Measurements from ENCODE around the gene NPHP4.
A peak's percentile ranks its signal among the peaks of the same experiment; 100 is the strongest.

NPHP4 gene

DNA sequence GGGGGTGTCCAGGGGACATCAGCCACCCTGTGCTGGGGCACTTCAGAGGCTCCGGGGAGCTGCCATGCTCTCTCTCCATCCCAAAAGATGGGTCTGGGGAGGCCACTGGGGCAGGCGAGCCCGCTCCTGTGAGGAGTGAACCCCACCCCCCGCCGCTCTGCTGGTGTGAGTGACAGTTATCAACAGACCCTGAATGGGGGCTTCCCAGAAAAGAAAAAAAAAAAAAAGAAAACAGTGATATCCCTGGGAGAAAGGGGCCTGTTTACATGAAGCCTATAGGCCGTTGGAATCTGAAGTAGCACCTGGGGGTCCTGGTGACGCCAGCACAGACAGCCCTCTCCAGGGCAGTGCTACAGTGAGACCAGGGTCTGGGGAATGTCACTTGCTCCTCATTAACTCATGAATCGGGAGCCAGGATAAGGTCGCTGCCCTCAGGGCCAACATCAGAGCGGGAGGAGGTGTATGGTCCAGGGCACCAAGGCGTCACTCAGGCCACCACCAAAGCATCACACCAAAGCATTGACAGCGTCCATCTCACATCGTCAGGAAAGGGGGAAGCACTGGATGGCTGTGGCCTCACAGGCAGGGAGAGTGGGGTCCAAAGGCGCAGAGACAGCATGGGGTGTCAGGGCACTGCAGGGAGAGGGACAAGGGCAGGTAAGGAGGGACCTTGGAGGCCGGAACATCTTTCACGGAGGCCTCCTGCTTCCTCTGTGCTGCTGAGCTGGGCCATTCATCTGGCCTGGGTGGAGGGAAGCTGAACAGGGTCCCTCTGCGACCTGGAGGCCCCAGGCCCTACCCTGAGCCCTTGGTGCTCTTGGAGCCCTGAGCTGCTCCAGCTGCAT, 8.4 kb upstream of the NPHP4 start:
- DNase-seq: no peak
- H3K27ac Mint-ChIP-seq: peak overlapping the region in 1 of 2 donors; percentile 59
- no peaks in the 10 kb centered on the region for H3K27me3 Mint-ChIP-seq
- peaks cover 70% of the 10 kb centered on the region for H3K4me1 Mint-ChIP-seq
- no peaks in the 10 kb centered on the region for H3K9me3 Mint-ChIP-seq
- no peak overlapping the region for H3K4me3 Mint-ChIP-seq
- ATAC-seq: no peak

DNA sequence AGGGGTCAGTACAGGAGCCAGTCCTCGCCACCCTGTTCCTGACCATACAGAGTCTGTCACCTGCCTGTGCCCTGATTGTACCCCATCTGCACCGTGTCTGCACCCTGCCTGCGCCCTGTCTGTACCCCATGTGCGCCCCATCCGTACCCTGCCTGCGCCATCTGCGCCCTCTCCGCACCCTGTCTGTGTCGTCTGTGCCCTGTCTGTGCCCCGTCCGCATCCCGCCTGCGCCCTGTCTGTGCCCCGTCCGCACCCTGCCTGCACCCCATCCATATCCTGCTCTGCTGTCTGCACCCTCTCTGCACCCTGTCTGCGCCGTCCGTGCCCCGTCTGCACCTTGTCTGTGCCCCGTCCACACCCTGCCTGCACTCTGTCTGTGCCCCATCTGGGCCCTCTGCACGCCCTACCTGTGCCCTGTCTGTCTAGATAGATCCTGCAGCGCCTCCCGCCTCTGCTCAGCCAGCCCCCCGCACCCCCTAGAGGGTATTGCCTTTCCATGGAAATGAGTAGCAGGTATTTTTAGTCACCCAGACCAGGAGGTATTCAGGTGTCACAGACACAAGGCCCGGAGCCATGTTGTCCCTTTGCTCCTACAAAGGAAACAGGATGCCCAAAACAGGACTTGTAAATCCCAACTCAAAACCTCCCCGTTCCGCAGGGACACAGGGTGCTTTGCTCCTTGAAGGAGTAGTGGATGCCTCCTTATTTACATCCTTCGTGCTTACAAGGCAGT, 7.7 kb upstream of the NPHP4 start:
- H3K4me3 Mint-ChIP-seq: no peak overlapping the region
- peaks cover 78% of the 10 kb centered on the region for H3K4me1 Mint-ChIP-seq
- no peak overlapping the region for H3K27ac Mint-ChIP-seq
- ATAC-seq (peak; percentile 44), DNase-seq (no peak)
- no peaks in the 10 kb centered on the region for H3K27me3 Mint-ChIP-seq
- no peaks in the 10 kb centered on the region for H3K9me3 Mint-ChIP-seq

DNA sequence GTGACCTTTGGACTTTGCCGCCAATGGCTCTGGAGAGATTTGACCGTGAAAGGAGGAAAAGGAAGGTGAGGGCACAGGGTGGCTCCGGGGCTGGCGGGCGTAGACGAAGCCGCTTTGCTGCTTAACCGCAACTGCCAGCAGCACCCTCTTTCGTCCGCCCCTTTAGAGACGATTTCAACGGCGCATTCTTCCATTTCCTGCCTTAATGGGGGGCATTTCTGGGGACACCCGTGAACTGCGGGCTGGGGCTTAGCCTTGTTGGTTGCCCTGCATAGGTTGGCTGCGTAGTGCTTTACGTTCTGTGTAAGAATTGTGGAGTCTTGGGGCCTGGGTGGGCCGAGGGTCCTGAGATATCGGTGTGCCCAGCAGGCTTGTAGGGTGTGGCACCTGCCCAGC, 6.7 kb upstream of the NPHP4 start:
- Mint-ChIP-seq H3K9me3 (no peaks in the 10 kb centered on the region), H3K27me3 (no peaks in the 10 kb centered on the region), H3K4me1 (peaks cover 83% of the 10 kb centered on the region), H3K27ac (no peak overlapping the region), H3K4me3 (no peak overlapping the region)
- ATAC-seq (no peak), DNase-seq (no peak)

DNA sequence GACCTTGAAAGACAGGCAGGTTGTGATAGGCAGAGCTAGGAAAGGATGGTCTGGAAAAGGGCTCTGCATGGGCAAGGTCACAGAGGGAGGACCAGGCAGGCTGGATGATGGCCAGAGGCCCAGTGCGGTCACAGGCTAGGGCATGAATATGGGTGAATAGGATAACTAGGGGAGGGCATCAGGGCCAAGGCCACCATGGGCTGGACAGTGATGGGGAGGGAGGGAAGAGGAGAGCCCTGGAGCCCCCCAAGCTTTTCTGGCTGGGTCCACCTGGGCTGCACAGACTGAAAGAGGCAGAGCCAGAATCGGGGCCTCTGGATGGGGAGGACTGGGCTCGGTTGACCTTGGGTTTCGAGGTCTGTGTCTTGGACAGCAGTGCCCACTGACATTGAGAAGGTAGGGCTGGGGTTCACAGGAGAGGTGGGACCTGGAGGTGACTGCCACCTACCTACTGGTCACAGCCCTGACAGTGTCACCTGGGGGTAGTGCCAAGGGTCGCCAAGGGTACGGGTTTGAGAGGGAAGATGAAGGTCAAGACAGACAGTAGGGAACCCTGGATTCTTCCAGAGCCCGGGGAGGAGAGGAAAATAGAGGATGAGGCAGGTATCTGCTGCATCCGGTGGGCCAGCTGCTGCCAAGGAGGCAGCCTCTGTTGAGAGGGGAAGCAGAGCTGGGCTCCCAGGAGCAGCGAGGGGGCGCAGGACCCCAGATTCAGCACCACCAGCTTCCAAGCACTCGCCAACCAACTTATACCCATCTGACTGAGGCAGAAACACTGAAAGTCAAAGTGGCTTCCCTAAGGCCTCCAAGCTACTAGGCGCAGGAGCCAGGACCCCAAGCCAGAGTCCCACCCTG, 6.1 kb upstream of the NPHP4 start:
- DNase-seq (no peak), ATAC-seq (no peak)
- peaks cover 87% of the 10 kb centered on the region for H3K4me1 Mint-ChIP-seq
- no peaks in the 10 kb centered on the region for H3K27me3 Mint-ChIP-seq
- no peak overlapping the region for H3K4me3 Mint-ChIP-seq
- no peak overlapping the region for H3K27ac Mint-ChIP-seq
- H3K9me3 Mint-ChIP-seq: no peaks in the 10 kb centered on the region

DNA sequence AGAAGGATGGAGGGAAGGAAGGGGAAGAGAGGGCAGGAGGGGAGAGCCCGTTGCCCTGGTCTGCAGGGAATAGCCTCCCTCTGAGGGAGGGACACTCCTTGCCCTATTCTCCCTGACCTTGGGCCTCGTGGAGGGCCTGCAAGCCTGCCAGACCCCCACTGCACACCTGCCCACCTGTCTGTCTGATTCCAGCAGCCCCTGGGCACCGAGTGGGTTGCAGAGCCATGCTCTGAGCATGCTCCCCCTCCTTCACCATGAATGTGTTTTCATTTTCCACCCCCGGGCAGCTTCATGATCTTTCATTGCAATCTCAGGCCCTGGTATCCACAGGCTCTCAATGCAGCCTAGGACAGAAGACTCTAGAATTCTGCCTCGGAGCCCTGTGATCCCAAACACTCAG, 5.1 kb upstream of the NPHP4 start:
- ATAC-seq (no peak), DNase-seq (no peak)
- no peaks in the 10 kb centered on the region for H3K9me3 Mint-ChIP-seq
- no peak overlapping the region for H3K4me3 Mint-ChIP-seq
- H3K4me1 Mint-ChIP-seq: peaks cover 78% of the 10 kb centered on the region
- no peaks in the 10 kb centered on the region for H3K27me3 Mint-ChIP-seq
- peak overlapping the region in 1 of 2 donors; percentile 34 for H3K27ac Mint-ChIP-seq

DNA sequence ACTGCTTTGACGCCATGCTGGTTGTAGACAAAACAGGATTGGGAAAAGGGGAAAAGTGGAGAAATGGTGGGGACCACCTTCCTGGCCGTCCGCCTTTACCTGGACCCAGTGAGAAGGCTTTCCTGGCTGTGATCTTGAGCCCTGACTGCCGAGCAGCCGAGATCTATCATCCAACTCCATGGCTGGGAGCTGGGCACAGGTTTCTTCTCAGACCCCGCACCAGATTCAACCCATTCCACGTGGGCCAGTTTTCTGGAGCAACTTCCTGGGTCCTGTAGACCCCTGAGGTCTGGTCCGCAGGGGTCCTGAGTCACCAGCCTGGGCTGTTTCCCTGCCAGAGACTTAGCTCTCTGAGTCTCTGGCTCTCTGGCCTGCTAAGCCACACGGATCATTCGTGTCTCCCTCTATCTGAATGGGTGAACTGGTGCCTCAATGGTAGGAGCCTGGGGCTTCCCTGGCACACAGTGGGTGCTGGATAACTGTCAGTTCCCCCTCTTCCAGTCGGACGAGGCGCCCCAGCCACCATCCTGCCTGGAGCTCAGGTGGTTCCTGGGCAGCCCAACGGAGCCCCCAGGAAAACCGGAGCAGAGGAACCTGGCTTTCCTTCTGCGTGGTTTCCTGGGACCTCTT, 4.5 kb upstream of the NPHP4 start:
- peaks cover 72% of the 10 kb centered on the region for H3K4me1 Mint-ChIP-seq
- H3K27me3 Mint-ChIP-seq: no peaks in the 10 kb centered on the region
- no peaks in the 10 kb centered on the region for H3K9me3 Mint-ChIP-seq
- H3K27ac Mint-ChIP-seq: no peak overlapping the region
- H3K4me3 Mint-ChIP-seq: no peak overlapping the region
- DNase-seq (no peak), ATAC-seq (no peak)

DNA sequence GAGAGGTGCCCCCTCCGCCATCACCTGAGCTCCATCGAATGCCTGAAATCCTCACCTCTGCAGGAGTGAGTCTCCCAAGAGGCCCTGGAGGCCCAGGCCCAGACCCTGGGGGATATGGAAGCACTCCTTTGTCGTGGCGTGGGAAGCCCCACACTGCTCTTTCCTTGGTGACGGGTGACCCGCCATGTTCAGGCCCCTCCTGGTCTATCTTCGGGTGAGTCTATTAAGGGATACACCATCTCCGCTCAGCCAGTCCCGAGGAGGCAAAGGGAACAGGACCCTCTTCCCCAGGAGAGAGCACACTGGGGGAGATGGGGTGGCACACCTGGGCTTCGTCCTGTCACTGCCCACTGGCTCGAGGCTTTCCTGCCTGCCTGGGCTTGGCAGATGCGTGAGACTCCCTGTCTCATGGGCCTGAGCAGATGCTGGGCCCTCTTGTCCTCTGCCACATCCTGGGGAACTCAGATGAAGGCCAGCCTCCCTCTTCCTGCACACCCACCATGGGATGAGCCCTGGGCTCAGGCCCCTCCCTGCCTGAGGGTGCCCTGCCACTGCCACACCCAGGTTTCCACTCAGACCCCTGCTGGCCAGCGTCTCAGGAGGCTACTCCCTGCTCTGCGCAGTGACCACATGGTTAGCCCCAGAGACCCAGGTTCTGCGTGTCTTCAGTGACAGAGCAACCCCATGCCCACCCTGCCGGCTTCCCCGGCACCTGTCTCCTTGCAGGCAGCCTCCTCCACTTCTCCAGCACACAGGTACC, 3.8 kb upstream of the NPHP4 start:
- Mint-ChIP-seq H3K9me3 (no peaks in the 10 kb centered on the region), H3K4me1 (peaks cover 69% of the 10 kb centered on the region), H3K4me3 (no peak overlapping the region), H3K27me3 (no peaks in the 10 kb centered on the region), H3K27ac (no peak overlapping the region)
- DNase-seq (no peak), ATAC-seq (no peak)

DNA sequence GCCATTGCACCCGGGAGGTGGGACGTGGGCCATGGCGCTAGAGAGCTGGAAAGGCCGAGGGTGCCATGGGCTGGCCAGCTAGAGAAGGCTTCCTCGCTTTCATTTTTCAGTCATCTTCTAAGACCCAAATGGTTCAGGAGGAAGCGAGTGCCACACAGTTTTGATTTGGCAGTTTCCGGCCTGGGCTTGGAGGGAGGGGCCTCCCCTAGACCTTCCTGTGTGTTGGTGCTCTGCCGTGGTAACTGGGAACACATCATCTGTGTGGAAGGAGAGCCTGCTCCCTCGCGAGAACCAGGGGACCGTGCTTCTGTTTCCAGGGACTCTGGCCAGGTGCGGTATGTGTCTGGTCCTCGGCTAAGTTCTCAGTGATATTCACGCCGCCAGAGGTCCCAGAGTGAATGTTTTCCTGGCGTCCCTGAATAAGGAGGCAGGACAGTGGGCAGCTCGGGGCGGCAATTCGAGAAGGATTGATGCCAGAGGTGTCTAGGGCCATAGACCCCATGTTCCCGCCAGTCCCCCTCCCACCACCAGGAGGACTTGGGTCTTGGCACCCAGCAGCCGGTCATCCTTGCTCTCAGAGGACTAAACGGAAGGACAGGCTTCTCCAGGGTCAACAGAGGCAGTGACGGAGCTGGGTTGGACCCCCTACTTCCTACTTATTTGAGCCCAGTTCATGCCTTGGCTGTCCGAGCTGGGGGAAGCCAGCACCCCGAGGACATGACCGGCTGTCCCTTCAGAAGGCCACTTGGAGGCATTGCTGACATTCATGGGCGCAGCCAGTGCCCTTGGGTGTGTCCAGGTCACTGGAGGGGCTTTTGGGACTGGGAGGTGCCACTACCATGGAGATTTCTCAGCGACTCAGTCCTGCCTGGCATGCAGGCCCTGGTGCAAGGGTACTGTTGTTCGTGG, 2.7 kb upstream of the NPHP4 start:
- Mint-ChIP-seq H3K9me3 (no peaks in the 10 kb centered on the region), H3K27ac (peak overlapping the region; percentile 66 to 88), H3K27me3 (no peaks in the 10 kb centered on the region), H3K4me1 (peaks cover 67% of the 10 kb centered on the region), H3K4me3 (peak overlapping the region; percentile 90 to 99)
- peak; percentile 53 for ATAC-seq
- peak; percentile 27 to 67 for DNase-seq

DNA sequence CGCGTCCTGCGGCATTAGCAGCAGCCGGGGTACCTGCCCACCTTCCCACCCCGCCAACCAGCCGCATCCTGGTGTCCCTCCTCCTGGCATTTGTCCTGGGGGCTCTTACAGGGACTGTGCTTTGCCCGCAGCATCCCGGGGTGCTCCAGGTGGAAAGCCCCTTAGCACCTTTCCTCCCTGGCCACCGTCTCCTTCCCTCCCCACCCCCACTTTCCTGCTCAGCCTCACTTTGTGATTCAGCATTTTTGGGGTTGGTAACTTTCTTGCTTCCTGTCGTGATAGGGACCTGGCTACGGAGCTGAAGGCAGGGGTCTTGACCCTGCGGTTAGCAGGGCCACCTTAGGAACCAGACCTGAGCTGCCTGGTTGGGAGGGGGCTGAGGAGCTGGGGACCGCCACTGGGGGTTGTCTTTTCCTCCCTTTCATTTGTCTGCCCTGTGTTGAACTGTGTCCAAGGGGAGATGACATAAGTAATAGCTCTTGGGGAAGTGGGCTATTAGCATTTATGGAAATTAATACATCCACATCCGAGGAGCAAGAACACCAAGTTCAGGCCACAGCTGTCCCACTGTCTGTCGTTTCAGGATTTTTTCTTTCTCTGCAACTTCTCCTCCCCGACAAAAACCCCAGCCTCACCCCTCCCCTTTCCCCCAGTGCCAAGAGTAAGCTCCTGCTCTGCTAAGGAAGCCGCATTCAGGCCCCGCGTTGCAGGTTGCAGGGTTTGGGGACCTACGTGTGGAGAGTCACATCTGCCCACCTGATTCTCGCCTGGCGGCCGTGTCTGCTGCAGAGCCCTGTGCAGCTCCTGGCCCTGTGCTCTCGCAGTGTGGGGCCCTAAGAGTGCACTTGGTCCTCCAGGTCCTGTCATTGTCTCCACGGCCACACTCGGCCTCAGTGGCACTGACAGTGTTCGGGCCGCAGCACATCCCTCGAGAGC, 1.6 kb upstream of the NPHP4 start:
- Mint-ChIP-seq H3K9me3 (no peaks in the 10 kb centered on the region), H3K27ac (peak overlapping the region; percentile 66 to 96), H3K4me1 (peaks cover 65% of the 10 kb centered on the region), H3K27me3 (no peaks in the 10 kb centered on the region), H3K4me3 (peak overlapping the region; percentile 90 to 99)
- DNase-seq: peak in 1 of 2 donors; percentile 35
- ATAC-seq: no peak

DNA sequence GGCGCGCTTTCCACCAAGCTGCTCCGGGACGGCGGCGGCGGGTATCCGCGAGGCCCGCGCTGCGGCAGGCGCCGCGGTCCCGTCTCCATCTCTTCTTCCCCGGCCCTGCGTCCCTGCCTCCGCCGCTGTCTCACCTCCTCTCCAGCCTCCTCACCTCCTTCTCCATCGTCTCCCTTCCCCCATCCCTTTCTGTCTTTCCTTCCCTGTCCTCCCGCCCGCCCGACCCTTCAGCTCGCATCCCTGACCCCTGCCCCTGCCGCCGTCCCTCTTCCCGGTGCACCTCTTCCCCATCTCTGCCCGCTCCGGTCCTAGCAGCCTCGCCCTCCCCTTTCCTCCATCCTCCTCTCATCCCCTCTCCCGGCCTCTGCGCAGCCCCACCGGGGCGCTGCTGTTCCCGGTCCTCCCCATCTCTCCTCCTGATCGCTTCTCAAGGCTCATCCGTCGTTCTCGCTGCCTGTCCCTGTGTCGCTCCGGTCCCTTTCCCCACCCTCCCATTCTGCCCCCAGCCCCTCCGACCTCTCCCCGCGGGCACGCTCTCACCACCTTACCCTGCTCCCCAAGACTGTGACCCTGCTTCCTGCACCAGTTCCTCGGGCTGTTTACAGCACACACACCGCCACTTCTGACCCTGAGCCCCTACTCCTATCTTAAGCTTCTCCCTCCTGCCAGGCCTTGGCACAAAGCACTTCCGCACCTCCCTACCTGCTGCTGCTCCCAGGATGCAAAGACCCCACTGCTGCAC, 760 bp upstream of the NPHP4 start:
- Mint-ChIP-seq H3K4me3 (peak overlapping the region; percentile 90 to 99), H3K4me1 (peaks cover 60% of the 10 kb centered on the region), H3K27me3 (no peaks in the 10 kb centered on the region), H3K9me3 (no peaks in the 10 kb centered on the region), H3K27ac (peak overlapping the region; percentile 96)
- peak; percentile 21 to 34 for DNase-seq
- peak; percentile 14 for ATAC-seq

DNA sequence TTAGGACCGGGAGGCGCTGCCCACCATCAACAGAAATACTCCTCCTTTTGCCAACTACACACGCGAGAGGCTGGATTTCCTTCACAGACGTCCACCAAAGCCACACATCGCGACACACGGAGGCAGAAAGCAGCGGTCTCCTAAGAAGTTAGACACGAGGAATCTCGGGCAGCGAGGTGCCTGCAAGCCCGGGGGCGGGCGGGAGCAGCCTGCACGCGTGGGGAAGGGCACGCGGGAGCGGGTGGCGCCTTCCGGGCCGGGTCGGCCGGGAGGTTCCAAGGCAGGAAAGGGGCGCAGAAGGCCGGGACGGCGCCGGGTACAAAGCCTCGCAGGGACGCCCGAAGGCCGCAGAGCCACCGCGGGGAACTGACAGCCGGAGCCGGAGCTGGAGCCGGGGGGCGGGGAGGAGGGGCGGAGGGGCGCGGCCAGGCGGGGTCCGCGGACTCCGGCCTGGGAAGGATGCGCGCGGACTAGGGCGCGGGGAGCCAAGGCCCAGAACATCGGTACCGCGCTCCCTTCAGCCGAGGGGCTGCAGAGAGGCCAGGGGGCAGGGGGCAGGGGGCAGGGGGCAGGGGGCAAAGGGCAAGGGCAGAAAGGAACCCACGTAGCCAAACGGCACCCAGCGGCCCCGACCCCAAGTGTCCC, 722 bp downstream of the NPHP4 start:
- peaks cover 48% of the 10 kb centered on the region for H3K4me1 Mint-ChIP-seq
- peak overlapping the region; percentile 90 to 91 for H3K4me3 Mint-ChIP-seq
- H3K27ac Mint-ChIP-seq: peak overlapping the region; percentile 92 to 94
- peak; percentile 44 for ATAC-seq
- H3K9me3 Mint-ChIP-seq: no peaks in the 10 kb centered on the region
- DNase-seq: peak; percentile 22 to 28
- no peaks in the 10 kb centered on the region for H3K27me3 Mint-ChIP-seq

DNA sequence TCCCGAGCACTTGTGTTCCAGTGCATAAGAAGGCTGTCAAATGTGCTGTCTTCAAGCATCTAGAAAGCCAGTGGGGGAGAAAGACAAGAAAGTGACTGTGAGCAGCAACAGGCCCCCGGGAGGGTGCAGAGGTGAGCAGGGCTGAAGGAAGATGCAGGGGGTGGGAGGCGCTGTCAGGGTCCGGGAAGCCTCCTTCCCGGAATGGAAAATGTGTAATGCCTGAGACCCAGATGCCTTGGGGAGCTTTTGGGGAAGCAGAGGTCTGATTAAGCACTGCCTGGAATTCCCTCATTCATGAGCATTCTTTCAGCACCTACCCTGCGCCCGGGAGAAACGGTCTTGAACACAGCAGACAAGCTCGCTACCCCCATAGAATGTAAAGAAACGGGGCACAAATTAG, 1.3 kb downstream of the NPHP4 start:
- H3K9me3 Mint-ChIP-seq: no peaks in the 10 kb centered on the region
- peaks cover 46% of the 10 kb centered on the region for H3K4me1 Mint-ChIP-seq
- DNase-seq (no peak), ATAC-seq (no peak)
- no peaks in the 10 kb centered on the region for H3K27me3 Mint-ChIP-seq
- H3K4me3 Mint-ChIP-seq: peak overlapping the region; percentile 90 to 91
- H3K27ac Mint-ChIP-seq: peak overlapping the region; percentile 92 to 94

Measured in stimulated activated naive CD8-positive, alpha-beta T cell treated with anti-CD3 and anti-CD28 coated beads, Interleukin-15, amount 100 ng/mL, for 72 hours (primary cell).